Measurements from ENCODE around the gene ARHGAP11A. TPM values are rescaled to one million over a fixed set of nuclear protein-coding genes. Genes with fewer than 3 reads are reported as not detected.

ARHGAP11A gene
- total and polyA plus RNA-seq, 2 donors (not counting 3 experiments of a cell fraction or from before 2014, with no cell fraction given) = 6.6 to 82.3 TPM

DNA sequence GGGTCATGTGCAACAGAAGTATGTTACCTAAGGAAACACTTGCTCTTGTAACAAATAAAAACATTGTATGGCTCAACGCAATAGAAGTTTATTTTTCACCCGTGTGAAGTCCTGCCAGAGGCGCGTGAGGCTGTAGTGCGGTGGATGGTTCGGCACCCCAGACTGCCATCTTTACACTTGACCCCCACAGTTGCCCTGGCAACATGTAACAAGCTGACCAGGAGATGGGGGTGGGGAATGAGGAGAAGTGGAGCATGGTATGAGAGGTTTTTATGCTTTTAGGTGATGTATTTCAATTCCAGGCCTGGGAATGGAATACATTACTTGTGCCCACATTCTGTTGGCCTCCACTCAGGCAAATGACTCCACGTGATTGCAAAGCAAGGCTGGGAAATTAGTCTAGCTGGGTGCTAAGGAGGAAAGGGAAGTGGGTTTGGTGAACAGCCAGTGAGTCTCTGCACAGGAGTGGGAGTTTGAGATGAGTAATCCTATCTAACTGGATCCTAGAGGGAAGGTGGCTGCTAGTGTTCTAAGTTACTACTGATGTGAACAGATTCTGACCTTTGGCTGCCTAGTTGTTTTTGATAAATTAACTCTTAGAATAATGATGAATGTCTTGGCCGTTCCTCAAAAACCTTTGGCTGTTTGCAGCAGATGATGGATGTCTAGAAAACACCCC is 68.7 kb downstream of the ARHGAP11A start:
- H3K9me1 ChIP-seq (replicated peaks; ENCODE audit: control insufficient read depth, extremely low read depth, insufficient read depth, low read length) = no peaks in the 10 kb centered on the region
- dilution Hi-C loops (cut with MboI; ENCODE audit: extremely low pct_ligation_motif_present, low sequenced_read_pairs) (loop anchor here (25.0 kb wide), 1 partner anchor 303 kb away; no protein-coding TSS in a partner anchor), intact Hi-C loops (cut with micrococcal nuclease) (no loop called here)
- H3K9ac ChIP-seq (replicated peaks; ENCODE audit: extremely low read depth, insufficient read depth, low read length) = no peak overlapping the region
- no peak overlapping the region for H3K4me2 ChIP-seq (ENCODE audit: insufficient read depth, low read length)
- H3K4me3 ChIP-seq (replicated peaks in 1 of 3; ENCODE audit: insufficient read depth in 1 of 3, low read depth in 1 of 3, low read length in 3 of 3) = no peak overlapping the region
- POLR2A ChIA-PET = no interaction called here
- H3K4me1 ChIP-seq (ENCODE audit: control insufficient read depth, extremely low read depth, insufficient read depth, low read length) = peaks cover 2% of the 10 kb centered on the region
- H4K20me1 ChIP-seq (replicated peaks; ENCODE audit: control insufficient read depth, extremely low read depth, insufficient read depth, low read length) = no peaks in the 10 kb centered on the region
- H3K79me2 ChIP-seq (ENCODE audit: control insufficient read depth, insufficient read depth, low read length) = no peaks in the 10 kb centered on the region
- no peaks in the 10 kb centered on the region for H3K27me3 ChIP-seq (ENCODE audit: control insufficient read depth in 2 of 2, insufficient read depth in 2 of 2, low read length in 2 of 2)
- BruUV-seq (replicated peaks) = no TSS peak
- peak overlapping the region; percentile 7 for H2AFZ ChIP-seq (ENCODE audit: low read depth, low read length)
- peak; percentile 80 for TF ChIP-seq FOS (IDR thresholded peaks at IDR 0.05; ENCODE audit: borderline replicate concordance, insufficient read depth, low read length)
- TF ChIP-seq, protein P1, sequence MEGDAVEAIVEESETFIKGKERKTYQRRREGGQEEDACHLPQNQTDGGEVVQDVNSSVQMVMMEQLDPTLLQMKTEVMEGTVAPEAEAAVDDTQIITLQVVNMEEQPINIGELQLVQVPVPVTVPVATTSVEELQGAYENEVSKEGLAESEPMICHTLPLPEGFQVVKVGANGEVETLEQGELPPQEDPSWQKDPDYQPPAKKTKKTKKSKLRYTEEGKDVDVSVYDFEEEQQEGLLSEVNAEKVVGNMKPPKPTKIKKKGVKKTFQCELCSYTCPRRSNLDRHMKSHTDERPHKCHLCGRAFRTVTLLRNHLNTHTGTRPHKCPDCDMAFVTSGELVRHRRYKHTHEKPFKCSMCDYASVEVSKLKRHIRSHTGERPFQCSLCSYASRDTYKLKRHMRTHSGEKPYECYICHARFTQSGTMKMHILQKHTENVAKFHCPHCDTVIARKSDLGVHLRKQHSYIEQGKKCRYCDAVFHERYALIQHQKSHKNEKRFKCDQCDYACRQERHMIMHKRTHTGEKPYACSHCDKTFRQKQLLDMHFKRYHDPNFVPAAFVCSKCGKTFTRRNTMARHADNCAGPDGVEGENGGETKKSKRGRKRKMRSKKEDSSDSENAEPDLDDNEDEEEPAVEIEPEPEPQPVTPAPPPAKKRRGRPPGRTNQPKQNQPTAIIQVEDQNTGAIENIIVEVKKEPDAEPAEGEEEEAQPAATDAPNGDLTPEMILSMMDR (IDR thresholded peaks at IDR 0.05; ENCODE audit: extremely low read depth in 1 of 2, insufficient read depth in 1 of 2, low read depth in 1 of 2, low read length in 2 of 2) = no peak
- no peak for TF ChIP-seq POLR2AphosphoS5 (IDR thresholded peaks at IDR 0.05; ENCODE audit: insufficient read depth, low read depth, low read length)
- CTCF ChIA-PET = interaction anchor here (1.0 to 2.6 kb wide), 3 partner anchors 21 to 252 kb away, joined by 3 to 11 read pairs (median 4); no protein-coding TSS in a partner anchor
- FAIRE-seq (peak; percentile 4), DNase-seq (ENCODE audit: low read depth, low spot score) (peak; percentile 9)
- H3K9me3 ChIP-seq (replicated peaks; ENCODE audit: control insufficient read depth, insufficient read depth, low read length) = no peaks in the 10 kb centered on the region
- no peak overlapping the region for H3K27ac ChIP-seq (ENCODE audit: insufficient read depth, low read depth, low read length)
- no peaks in the 10 kb centered on the region for H3K36me3 ChIP-seq (ENCODE audit: control insufficient read depth in 2 of 2, extremely low read depth in 1 of 2, insufficient read depth in 2 of 2, low read length in 2 of 2)

DNA sequence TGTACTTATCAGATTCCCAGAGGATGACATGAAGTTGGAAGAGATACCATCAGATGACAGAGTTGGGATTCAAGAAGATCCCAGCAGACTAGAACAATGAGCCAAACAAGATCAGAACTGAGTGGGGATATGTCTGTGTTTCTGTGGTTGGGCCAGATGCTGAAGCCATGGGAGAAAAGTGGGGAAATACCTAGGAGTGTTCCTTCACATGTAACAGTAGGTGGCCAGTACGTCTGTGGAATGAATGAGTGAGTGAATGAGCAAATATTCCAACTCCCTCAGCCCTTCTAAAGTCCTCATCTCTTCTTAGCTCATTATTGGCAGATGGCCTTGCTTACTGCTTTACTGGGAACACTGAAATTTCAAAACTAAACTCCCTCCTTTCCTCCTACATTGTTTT is 70.3 kb downstream of the ARHGAP11A start:
- no TSS peak for BruUV-seq (replicated peaks)
- no peaks in the 10 kb centered on the region for H3K9me1 ChIP-seq (replicated peaks; ENCODE audit: control insufficient read depth, extremely low read depth, insufficient read depth, low read length)
- dilution Hi-C loops (cut with MboI; ENCODE audit: extremely low pct_ligation_motif_present, low sequenced_read_pairs) = loop anchor here (25.0 kb wide), 1 partner anchor 302 kb away; no protein-coding TSS in a partner anchor
- H3K27ac ChIP-seq (ENCODE audit: insufficient read depth, low read depth, low read length) = no peak overlapping the region
- CTCF ChIA-PET = no interaction called here
- H2AFZ ChIP-seq (ENCODE audit: low read depth, low read length) = peak overlapping the region; percentile 20
- no peaks in the 10 kb centered on the region for H3K27me3 ChIP-seq (ENCODE audit: control insufficient read depth in 2 of 2, insufficient read depth in 2 of 2, low read length in 2 of 2)
- no peaks in the 10 kb centered on the region for H3K9me3 ChIP-seq (replicated peaks; ENCODE audit: control insufficient read depth, insufficient read depth, low read length)
- no peak overlapping the region for H3K4me2 ChIP-seq (ENCODE audit: insufficient read depth, low read length)
- H3K4me3 ChIP-seq (replicated peaks in 1 of 3; ENCODE audit: insufficient read depth in 1 of 3, low read depth in 1 of 3, low read length in 3 of 3) = no peak overlapping the region
- TF ChIP-seq JUN (IDR thresholded peaks at IDR 0.05; ENCODE audit: borderline replicate concordance, insufficient read depth, insufficient read length, low read depth) (no peak), EZH2 (IDR thresholded peaks at IDR 0.05; ENCODE audit: borderline replicate concordance, low read depth, low read length, severe bottlenecking) (no peak), MYC (IDR thresholded peaks at IDR 0.05; ENCODE audit: low read depth, low read length) (no peak), FOS (IDR thresholded peaks at IDR 0.05; ENCODE audit: borderline replicate concordance, insufficient read depth, low read length) (no peak), GATA2 (IDR thresholded peaks at IDR 0.05; ENCODE audit: insufficient read depth, insufficient read length, low read depth, low read length) (no peak), POLR2AphosphoS5 (IDR thresholded peaks at IDR 0.05; ENCODE audit: insufficient read depth, low read depth, low read length) (no peak), POLR2A (IDR thresholded peaks at IDR 0.05; ENCODE audit: low read depth, low read length) (no peak)
- TF ChIP-seq, protein P2, sequence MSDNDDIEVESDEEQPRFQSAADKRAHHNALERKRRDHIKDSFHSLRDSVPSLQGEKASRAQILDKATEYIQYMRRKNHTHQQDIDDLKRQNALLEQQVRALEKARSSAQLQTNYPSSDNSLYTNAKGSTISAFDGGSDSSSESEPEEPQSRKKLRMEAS (IDR thresholded peaks at IDR 0.05; ENCODE audit: insufficient read depth, insufficient read length) = no peak
- TF ChIP-seq, protein P1 (IDR thresholded peaks at IDR 0.05; ENCODE audit: extremely low read depth in 1 of 2, insufficient read depth in 1 of 2, low read depth in 1 of 2, low read length in 2 of 2) = no peak
- FAIRE-seq = no peak
- intact Hi-C loops (cut with micrococcal nuclease) = no loop called here
- no peak for DNase-seq (ENCODE audit: low read depth, low spot score)
- H3K79me2 ChIP-seq (ENCODE audit: control insufficient read depth, insufficient read depth, low read length) = no peaks in the 10 kb centered on the region
- H3K9ac ChIP-seq (replicated peaks; ENCODE audit: extremely low read depth, insufficient read depth, low read length) = no peak overlapping the region
- POLR2A ChIA-PET = interaction anchor here (0.6 kb wide), 1 partner anchor 16 kb away, joined by 4 read pairs; no protein-coding TSS in a partner anchor
- H3K4me1 ChIP-seq (ENCODE audit: control insufficient read depth, extremely low read depth, insufficient read depth, low read length) = peaks cover 2% of the 10 kb centered on the region
- H3K36me3 ChIP-seq (ENCODE audit: control insufficient read depth in 2 of 2, extremely low read depth in 1 of 2, insufficient read depth in 2 of 2, low read length in 2 of 2) = no peaks in the 10 kb centered on the region
- H4K20me1 ChIP-seq (replicated peaks; ENCODE audit: control insufficient read depth, extremely low read depth, insufficient read depth, low read length) = no peaks in the 10 kb centered on the region

All from endothelial cell of umbilical vein (primary cell).